GM21619 (cell line): ENCODE results near the gene CA5B.
"Not testable (repeated sequence)": the region's sequence is repeated elsewhere in the genome, so short reads cannot be mapped to it uniquely, and the experiment has no call there.

Experiments used
- ATAC-seq: cut with Tn5 transposase; IDR thresholded peaks from one replicate; pipeline ENCODE4 v1.9.1; 2021; ENCODE audit not compliant: unreplicated experiment

Gene CA5B

GRCh38 chrX:15812192-15812938 lies 74.3 kb downstream of the CA5B start:
- ATAC-seq, result no peak

GRCh38 chrX:15813416-15813815 lies 75.3 kb downstream of the CA5B start:
- ATAC-seq, result no peak

- ATAC-seq, result no peak
These were observed 76.8 kb downstream of the CA5B start for GRCh38 chrX:15814771-15815365.

GRCh38 chrX:15815779-15816437 lies 77.8 kb downstream of the CA5B start:
- ATAC-seq, result no peak

- no peak for ATAC-seq
These were observed 78.4 kb downstream of the CA5B start for GRCh38 chrX:15816438-15816809.

GRCh38 chrX:15816886-15817285 lies 78.8 kb downstream of the CA5B start:
- no peak for ATAC-seq

- no peak for ATAC-seq
These were observed 82.3 kb downstream of the CA5B start for GRCh38 chrX:15820106-15821073.

- ATAC-seq, result no peak
These were observed 84.9 kb downstream of the CA5B start for GRCh38 chrX:15822922-15823321.

- no peak for ATAC-seq
These were observed 87.9 kb downstream of the CA5B start for GRCh38 chrX:15825936-15826335.

GRCh38 chrX:15829217-15829616 lies 91.1 kb downstream of the CA5B start:
- no peak for ATAC-seq

- not testable (repeated sequence) for ATAC-seq
These were observed 93.3 kb downstream of the CA5B start for GRCh38 chrX:15831347-15831746.

- ATAC-seq, result no peak
These were observed 96.0 kb downstream of the CA5B start for GRCh38 chrX:15834053-15834452.

GRCh38 chrX:15834827-15835595 lies 96.9 kb downstream of the CA5B start:
- no peak for ATAC-seq
